Upper lobe of left lung (tissue), 6 donors: ENCODE measurements around the gene E2F1. TPM values are rescaled to one million over a fixed set of nuclear protein-coding genes. Genes with fewer than 3 reads are reported as not detected.
A peak's percentile ranks its signal among the peaks of the same experiment; 100 is the strongest.

Source experiments
- ATAC-seq, 2 donors: fragments of 200-7000 bp; cut with Tn5 transposase; one replicate each; pipeline ENCODE4 v1.9.1; 2022; ENCODE audit warnings: mild to moderate bottlenecking in 2 of 2, moderate library complexity in 2 of 2; ENCODE audit not compliant: low FRiP score in 2 of 2
- DNase-seq, 2 donors: peaks; one replicate each; pipeline ENCODE4 v3.0.0-alpha.2; 2019 to 2020
- H3K27ac ChIP-seq, 4 donors: fragments of 200-600 bp; sonication (generic); one replicate each; pipeline ENCODE4 v1.5.1; 2016 to 2019
- H3K27me3 ChIP-seq, 4 donors: fragments of 200-600 bp; sonication (generic); one replicate each; pipeline ENCODE4 v1.5.1; 2017 to 2019
- H3K36me3 ChIP-seq, 4 donors: fragments of 200-600 bp; sonication (generic); one replicate each; pipeline ENCODE4 v1.5.1; 2016 to 2019
- H3K4me1 ChIP-seq, 4 donors: fragments of 200-600 bp; sonication (generic); one replicate each; pipeline ENCODE4 v1.5.1; 2018 to 2019
- H3K4me3 ChIP-seq, 4 donors: fragments of 200-600 bp; sonication (generic); one replicate each; pipeline ENCODE4 v1.5.1; 2017 to 2019; ENCODE audit warnings: mild to moderate bottlenecking in 2 of 4, moderate library complexity in 1 of 4
- H3K9me3 ChIP-seq, 4 donors: fragments of 200-600 bp; sonication (generic); one replicate each; pipeline ENCODE4 v1.5.1; 2018 to 2019
- CTCF ChIP-seq, 6 experiments: fragments of 450-650 bp in 4 of 6; fragments of 200-600 bp in 2 of 6; sonication (generic) in 2 of 6; IDR thresholded peaks; one replicate each; pipeline ENCODE4 v1.5.1; 2016 to 2019; ENCODE audit warnings: antibody characterized with exemption in 6 of 6
- EP300 ChIP-seq, 4 donors: sonication (generic); formaldehyde crosslinking; IDR thresholded peaks; one replicate each; pipeline ENCODE4 v1.5.1; 2017; ENCODE audit warnings: antibody characterized with exemption in 4 of 4, control low read depth in 2 of 4
- POLR2A ChIP-seq, 4 donors: fragments of 450-650 bp; IDR thresholded peaks; one replicate each; pipeline ENCODE4 v1.5.1; 2016 to 2017; ENCODE audit warnings: antibody characterized with exemption in 4 of 4, mild to moderate bottlenecking in 2 of 4
- POLR2AphosphoS5 ChIP-seq, 2 donors: sonication (generic); formaldehyde crosslinking; IDR thresholded peaks; one replicate each; pipeline ENCODE4 v1.5.1; 2017; ENCODE audit warnings: antibody characterized with exemption in 2 of 2
- WGBS, 2 donors: methylation state at CpG; one replicate each; pipeline ENCODE4 v1.1.5; 2017 to 2018; 5-methylcytosine and 5-hydroxymethylcytosine counted together
- total RNA-seq, 6 donors: library from RNA; depleted of rRNA in 4 of 6; stranded (reverse); fragments of >200 nt in 4 of 6; gene quantifications; one replicate each; pipeline versions ENCODE4 v1.1.0 to v1.2.1, GENCODE V29; 2016 to 2021
- donor health status: DM: no; HTN: no; CAD: no; lungs with moderate emphysema.
- donor health status: DM: no; HTN: yes; CAD: no; lungs with severe emphysema.

The E2F1 gene
- total RNA-seq, 6 donors from 2014 or later: 5.5 to 12.9 (median 6.8) TPM

- H3K27ac ChIP-seq: no peak overlapping the region
- ATAC-seq: no peak
- 93 to 95% methylated on average over 9 to 10 of the region's 10 CpGs for WGBS, 2 donors
These were observed 27.7 kb upstream of the E2F1 start for GRCh38 chr20:33713865-33714367.

GRCh38 chr20:33711446-33711738 is 25.2 kb upstream of the E2F1 start:
- Histone ChIP-seq H3K9me3 (no peaks in the 10 kb centered on the region), H3K4me3 (no peak overlapping the region), H3K27me3 (no peaks in the 10 kb centered on the region), H3K27ac (no peak overlapping the region), H3K36me3 (peaks cover 28 to 59% (median 51%) of the 10 kb centered on the region in 4 donors), H3K4me1 (peaks cover 0 to 17% (median 8%) of the 10 kb centered on the region in 4 donors)
- TF ChIP-seq POLR2A (IDR thresholded peaks at IDR 0.05) (no peak), CTCF (IDR thresholded peaks at IDR 0.05) (no peak), POLR2AphosphoS5 (IDR thresholded peaks at IDR 0.05) (no peak), EP300 (IDR thresholded peaks at IDR 0.05) (no peak)
- ATAC-seq (no peak), DNase-seq (no peak)
- WGBS, 2 donors: 0 to 67% methylated on average over 1 of the region's 1 CpG

More at GRCh38 chr20:33713865-33714367, 27.7 kb upstream of the E2F1 start:
- Histone ChIP-seq H3K4me3 (no peak overlapping the region), H3K9me3 (no peaks in the 10 kb centered on the region), H3K36me3 (peaks cover 23 to 43% (median 39%) of the 10 kb centered on the region in 4 donors), H3K4me1 (peaks cover 0 to 21% (median 10%) of the 10 kb centered on the region in 4 donors), H3K27me3 (no peaks in the 10 kb centered on the region)
- DNase-seq: no peak
- TF ChIP-seq EP300 (IDR thresholded peaks at IDR 0.05) (no peak), POLR2AphosphoS5 (IDR thresholded peaks at IDR 0.05) (no peak), CTCF (IDR thresholded peaks at IDR 0.05) (no peak), POLR2A (IDR thresholded peaks at IDR 0.05) (no peak)

- peak overlapping the region in 2 of 4 donors; percentile 40 to 46 for H3K27ac ChIP-seq
- H3K36me3 ChIP-seq: peaks cover 28 to 63% (median 54%) of the 10 kb centered on the region in 4 donors
- H3K4me3 ChIP-seq: no peak overlapping the region
- ATAC-seq: no peak
- peaks cover 0 to 17% (median 8%) of the 10 kb centered on the region in 4 donors for H3K4me1 ChIP-seq
- H3K9me3 ChIP-seq: no peaks in the 10 kb centered on the region
- DNase-seq: no peak
- H3K27me3 ChIP-seq: no peaks in the 10 kb centered on the region
- 63 to 76% methylated on average over 12 to 14 of the region's 14 CpGs for WGBS, 2 donors
- no peak for TF ChIP-seq CTCF (IDR thresholded peaks at IDR 0.05)
- no peak for TF ChIP-seq POLR2A (IDR thresholded peaks at IDR 0.05)
- TF ChIP-seq EP300 (IDR thresholded peaks at IDR 0.05): no peak
- TF ChIP-seq POLR2AphosphoS5 (IDR thresholded peaks at IDR 0.05): no peak
These were observed 24.7 kb upstream of the E2F1 start for GRCh38 chr20:33710681-33711445.

GRCh38 chr20:33709905-33710541 is 23.8 kb upstream of the E2F1 start:
- TF ChIP-seq POLR2A (IDR thresholded peaks at IDR 0.05) (no peak), EP300 (IDR thresholded peaks at IDR 0.05) (no peak), POLR2AphosphoS5 (IDR thresholded peaks at IDR 0.05) (no peak), CTCF (IDR thresholded peaks at IDR 0.05) (no peak)
- H3K4me1 ChIP-seq: peaks cover 0 to 17% (median 8%) of the 10 kb centered on the region in 4 donors
- WGBS, 2 donors: 72 to 74% methylated on average over 16 of the region's 16 CpGs
- no peaks in the 10 kb centered on the region for H3K9me3 ChIP-seq
- peak overlapping the region in 1 of 4 donors; percentile 46 for H3K27ac ChIP-seq
- DNase-seq: peak in 1 of 2 donors; percentile 82
- peak in 1 of 2 donors; percentile 35 for ATAC-seq
- H3K27me3 ChIP-seq: no peaks in the 10 kb centered on the region
- H3K36me3 ChIP-seq: peaks cover 28 to 63% (median 53%) of the 10 kb centered on the region in 4 donors
- no peak overlapping the region for H3K4me3 ChIP-seq
